ENCODE data around the gene FMR1.

DNA sequence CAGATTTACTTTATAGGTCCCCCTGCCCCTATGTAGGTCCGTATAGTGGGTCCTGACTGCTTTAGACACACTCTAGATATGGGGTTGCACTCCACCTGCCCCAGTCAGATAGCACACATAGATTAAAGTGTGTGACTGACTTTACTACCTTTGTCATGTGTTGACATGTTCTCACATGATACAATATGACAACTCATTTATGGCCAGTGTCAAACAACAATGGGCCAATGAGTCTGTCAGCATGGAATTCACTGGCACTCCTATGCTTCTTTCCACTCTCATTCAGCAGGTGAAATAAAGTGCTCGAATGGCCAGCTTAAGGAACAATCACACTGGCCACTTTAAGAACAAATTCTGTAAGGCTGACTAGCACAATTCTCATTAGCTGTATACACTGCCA is 45.6 kb downstream of the FMR1 start:
- TF ChIP-seq, protein P1, sequence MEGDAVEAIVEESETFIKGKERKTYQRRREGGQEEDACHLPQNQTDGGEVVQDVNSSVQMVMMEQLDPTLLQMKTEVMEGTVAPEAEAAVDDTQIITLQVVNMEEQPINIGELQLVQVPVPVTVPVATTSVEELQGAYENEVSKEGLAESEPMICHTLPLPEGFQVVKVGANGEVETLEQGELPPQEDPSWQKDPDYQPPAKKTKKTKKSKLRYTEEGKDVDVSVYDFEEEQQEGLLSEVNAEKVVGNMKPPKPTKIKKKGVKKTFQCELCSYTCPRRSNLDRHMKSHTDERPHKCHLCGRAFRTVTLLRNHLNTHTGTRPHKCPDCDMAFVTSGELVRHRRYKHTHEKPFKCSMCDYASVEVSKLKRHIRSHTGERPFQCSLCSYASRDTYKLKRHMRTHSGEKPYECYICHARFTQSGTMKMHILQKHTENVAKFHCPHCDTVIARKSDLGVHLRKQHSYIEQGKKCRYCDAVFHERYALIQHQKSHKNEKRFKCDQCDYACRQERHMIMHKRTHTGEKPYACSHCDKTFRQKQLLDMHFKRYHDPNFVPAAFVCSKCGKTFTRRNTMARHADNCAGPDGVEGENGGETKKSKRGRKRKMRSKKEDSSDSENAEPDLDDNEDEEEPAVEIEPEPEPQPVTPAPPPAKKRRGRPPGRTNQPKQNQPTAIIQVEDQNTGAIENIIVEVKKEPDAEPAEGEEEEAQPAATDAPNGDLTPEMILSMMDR (IDR thresholded peaks at IDR 0.05; ENCODE audit: insufficient read depth, low read depth, low read length) = no peak
- TF ChIP-seq EZH2 (IDR thresholded peaks at IDR 0.05; ENCODE audit: insufficient read depth, low read length) = no peak
